Adrenal gland (tissue), 5 donors: ENCODE data around the gene RASSF5.

ENCODE experiments used
- CTCF ChIP-seq, 6 experiments: fragments of 450-650 bp in 4 of 6; fragments of 200-600 bp in 2 of 6; sonication (generic) in 1 of 6; IDR thresholded peaks; 1 replicate in 5 of 6; 2 replicates in 1 of 6; pipeline versions ENCODE4 v1.5.1 to v1.8.0; 2016 to 2021; ENCODE audit warnings: antibody characterized with exemption in 6 of 6, mild to moderate bottlenecking in 2 of 6, moderate library complexity in 1 of 6
- POLR2A ChIP-seq, 2 donors: fragments of 450-650 bp; IDR thresholded peaks; one replicate each; pipeline ENCODE4 v1.6.1; 2017; ENCODE audit warnings: antibody characterized with exemption in 2 of 2, mild to moderate bottlenecking in 2 of 2, moderate library complexity in 1 of 2
- donor health status: DM: no; HTN: no; CAD: no.

GRCh38 chr1:206502812-206503211 is 4.5 kb upstream of the RASSF5 start:
- TF ChIP-seq CTCF (IDR thresholded peaks at IDR 0.05) (no peak), POLR2A (IDR thresholded peaks at IDR 0.05) (no peak)
